Activated T-cell treated with anti-CD3 and anti-CD28 coated beads, Interleukin-2, amount 50 U/mL, for 72 hours (primary cell): ENCODE measurements around the gene MEAK7. TPM values are rescaled to one million over a fixed set of nuclear protein-coding genes. Genes with fewer than 3 reads are reported as not detected.

ENCODE experiments used
- ATAC-seq, 2 donors: fragments of 150-1000 bp; cut with Tn5 transposase; replicated peaks in 1 of 2; 2 replicates each; pipeline ENCODE4 v1.10.0; 2021; ENCODE audit warnings: moderate library complexity in 2 of 2, mild to moderate bottlenecking in 1 of 2
- DNase-seq, 2 donors: peaks; one replicate each; pipeline ENCODE4 v3.0.0; 2021 to 2022; ENCODE audit warnings: mixed read lengths in 1 of 2
- H3K27ac Mint-ChIP-seq: one replicate; pipeline ENCODE4 v1.8.0; 2022; ENCODE audit warnings: mild to moderate bottlenecking, moderate library complexity, mixed read lengths
- H3K27me3 Mint-ChIP-seq: one replicate; pipeline ENCODE4 v1.8.0; 2022; ENCODE audit warnings: low read depth, mixed read lengths
- H3K36me3 Mint-ChIP-seq, 2 donors: one replicate each; pipeline ENCODE4 v1.8.0; 2022; ENCODE audit warnings: mixed read lengths in 2 of 2, mild to moderate bottlenecking in 1 of 2; ENCODE audit not compliant: insufficient read depth in 2 of 2
- H3K4me1 Mint-ChIP-seq: one replicate; pipeline ENCODE4 v1.8.0; 2022; ENCODE audit warnings: low read depth, mixed read lengths
- H3K4me3 Mint-ChIP-seq, 2 donors: one replicate each; pipeline ENCODE4 v1.8.0; 2022; ENCODE audit warnings: mild to moderate bottlenecking in 2 of 2, mixed read lengths in 2 of 2, moderate library complexity in 2 of 2
- H3K9me3 Mint-ChIP-seq, 2 donors: one replicate each; pipeline ENCODE4 v1.8.0; 2022; ENCODE audit warnings: mixed read lengths in 2 of 2
- total RNA-seq, 2 donors: library from RNA; stranded (reverse); gene quantifications; one replicate each; pipeline ENCODE4 v1.2.3, GENCODE V29; 2022

MEAK7 gene
- total RNA-seq, 2 donors from 2014 or later = 15.6 to 27.9 TPM

- DNase-seq = no peak
- Mint-ChIP-seq H3K27ac (no peak overlapping the region), H3K4me3 (no peak overlapping the region), H3K36me3 (peaks cover 0 to 4% of the 10 kb centered on the region in 2 donors), H3K9me3 (no peaks in the 10 kb centered on the region), H3K4me1 (no peaks in the 10 kb centered on the region), H3K27me3 (no peaks in the 10 kb centered on the region)
- no peak for ATAC-seq
Measured at GRCh38 chr16:84486551-84487235, 17.8 kb downstream of the MEAK7 start.

- no peak for DNase-seq
- Mint-ChIP-seq H3K27ac (no peak overlapping the region), H3K36me3 (peaks cover 0 to 4% of the 10 kb centered on the region in 2 donors), H3K9me3 (no peaks in the 10 kb centered on the region), H3K27me3 (no peaks in the 10 kb centered on the region), H3K4me3 (no peak overlapping the region), H3K4me1 (no peaks in the 10 kb centered on the region)
- ATAC-seq = no peak
Measured at GRCh38 chr16:84486126-84486525, 18.3 kb downstream of the MEAK7 start.

- Mint-ChIP-seq H3K4me3 (no peak overlapping the region), H3K9me3 (no peaks in the 10 kb centered on the region), H3K36me3 (no peaks in the 10 kb centered on the region), H3K27ac (no peak overlapping the region), H3K27me3 (no peaks in the 10 kb centered on the region), H3K4me1 (no peaks in the 10 kb centered on the region)
- no peak for DNase-seq
- no peak for ATAC-seq
Measured at GRCh38 chr16:84485255-84486010, 19.0 kb downstream of the MEAK7 start.

- ATAC-seq (no peak), DNase-seq (peak in 1 of 2 donors; percentile 13)
- Mint-ChIP-seq H3K27ac (no peak overlapping the region), H3K27me3 (no peaks in the 10 kb centered on the region), H3K4me1 (no peaks in the 10 kb centered on the region), H3K36me3 (no peaks in the 10 kb centered on the region), H3K9me3 (no peaks in the 10 kb centered on the region), H3K4me3 (no peak overlapping the region)
Measured at GRCh38 chr16:84484579-84485254, 19.7 kb downstream of the MEAK7 start.

- H3K27ac Mint-ChIP-seq = no peak overlapping the region
Measured at GRCh38 chr16:84483882-84484565, 20.4 kb downstream of the MEAK7 start.

GRCh38 chr16:84482951-84483881 lies 21.2 kb downstream of the MEAK7 start:
- H3K4me1 Mint-ChIP-seq = peaks cover 7% of the 10 kb centered on the region
- ATAC-seq = no peak
- no peaks in the 10 kb centered on the region for H3K27me3 Mint-ChIP-seq
- no peaks in the 10 kb centered on the region for H3K9me3 Mint-ChIP-seq
- H3K4me3 Mint-ChIP-seq = no peak overlapping the region
- no peaks in the 10 kb centered on the region for H3K36me3 Mint-ChIP-seq
- no peak for DNase-seq
- no peak overlapping the region for H3K27ac Mint-ChIP-seq

More at GRCh38 chr16:84483882-84484565, 20.4 kb downstream of the MEAK7 start:
- Mint-ChIP-seq H3K36me3 (no peaks in the 10 kb centered on the region), H3K4me3 (no peak overlapping the region), H3K4me1 (no peaks in the 10 kb centered on the region), H3K27me3 (no peaks in the 10 kb centered on the region), H3K9me3 (no peaks in the 10 kb centered on the region)
- DNase-seq (no peak), ATAC-seq (no peak)

- ATAC-seq = no peak
- no peaks in the 10 kb centered on the region for H3K36me3 Mint-ChIP-seq
- no peaks in the 10 kb centered on the region for H3K27me3 Mint-ChIP-seq
Measured at GRCh38 chr16:84482001-84482891, 22.2 kb downstream of the MEAK7 start.

GRCh38 chr16:84481051-84481735 lies 23.3 kb downstream of the MEAK7 start:
- Mint-ChIP-seq H3K9me3 (no peaks in the 10 kb centered on the region), H3K27ac (no peak overlapping the region), H3K27me3 (no peaks in the 10 kb centered on the region), H3K36me3 (no peaks in the 10 kb centered on the region), H3K4me3 (no peak overlapping the region), H3K4me1 (peaks cover 9% of the 10 kb centered on the region)
- DNase-seq (no peak), ATAC-seq (no peak)

More at GRCh38 chr16:84482001-84482891, 22.2 kb downstream of the MEAK7 start:
- no peak for DNase-seq
- no peak overlapping the region for H3K4me3 Mint-ChIP-seq
- peaks cover 9% of the 10 kb centered on the region for H3K4me1 Mint-ChIP-seq
- no peaks in the 10 kb centered on the region for H3K9me3 Mint-ChIP-seq
- no peak overlapping the region for H3K27ac Mint-ChIP-seq

GRCh38 chr16:84479716-84480450 lies 24.6 kb downstream of the MEAK7 start:
- no peaks in the 10 kb centered on the region for H3K27me3 Mint-ChIP-seq
- H3K27ac Mint-ChIP-seq = no peak overlapping the region
- DNase-seq (no peak), ATAC-seq (no peak)
- H3K9me3 Mint-ChIP-seq = no peaks in the 10 kb centered on the region
- peaks cover 9% of the 10 kb centered on the region for H3K4me1 Mint-ChIP-seq
- H3K4me3 Mint-ChIP-seq = no peak overlapping the region
- H3K36me3 Mint-ChIP-seq = no peaks in the 10 kb centered on the region

- Mint-ChIP-seq H3K27ac (no peak overlapping the region), H3K36me3 (peaks cover 0 to 1% of the 10 kb centered on the region in 2 donors), H3K9me3 (peaks cover 0 to 2% of the 10 kb centered on the region in 2 donors), H3K4me1 (peaks cover 9% of the 10 kb centered on the region), H3K27me3 (no peaks in the 10 kb centered on the region), H3K4me3 (no peak overlapping the region)
- peak in 1 of 2 donors; percentile 21 for ATAC-seq
- no peak for DNase-seq
Measured at GRCh38 chr16:84478172-84478947, 26.1 kb downstream of the MEAK7 start.
